KBM-7 (cell line): ENCODE measurements around the gene OR2A12.
"Not testable (repeated sequence)": the region's sequence is repeated elsewhere in the genome, so short reads cannot be mapped to it uniquely, and the experiment has no call there.

Source experiments
- DNase-seq: peaks from one replicate; pipeline ENCODE4 v3.0.0-alpha.2; 2015
- in situ Hi-C: fragments of 300-500 bp; cut with MboI; formaldehyde crosslinking; loops from 2 replicates; pipeline ENCODE4 v1.14.3; 2020; ENCODE audit warnings: low sequenced_read_pairs, low pct_unique_long_range_greater_than_20kb, mixed read lengths

The OR2A12 gene, protein sequence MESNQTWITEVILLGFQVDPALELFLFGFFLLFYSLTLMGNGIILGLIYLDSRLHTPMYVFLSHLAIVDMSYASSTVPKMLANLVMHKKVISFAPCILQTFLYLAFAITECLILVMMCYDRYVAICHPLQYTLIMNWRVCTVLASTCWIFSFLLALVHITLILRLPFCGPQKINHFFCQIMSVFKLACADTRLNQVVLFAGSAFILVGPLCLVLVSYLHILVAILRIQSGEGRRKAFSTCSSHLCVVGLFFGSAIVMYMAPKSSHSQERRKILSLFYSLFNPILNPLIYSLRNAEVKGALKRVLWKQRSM

DNA sequence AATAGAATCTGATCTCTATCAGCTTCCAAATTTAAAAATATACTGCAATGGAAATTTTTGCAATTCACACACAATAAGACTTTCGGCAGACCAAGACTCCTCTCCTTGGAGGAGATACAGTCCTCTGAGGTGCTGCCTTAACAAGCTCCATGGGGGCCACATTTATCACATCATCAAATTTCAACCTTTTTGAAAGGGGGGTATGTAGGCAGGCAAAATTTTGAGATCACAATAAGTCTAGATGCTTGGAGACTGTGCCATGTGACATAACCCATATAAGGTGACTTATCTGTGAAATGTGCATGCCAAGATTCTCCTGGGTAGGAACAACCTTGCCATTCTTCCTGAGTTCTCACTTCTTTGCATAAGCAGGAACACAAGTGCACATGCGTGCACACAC is at the start of gene OR2A12:
OR2A12 (plus strand) TSS at position 301 of the 400 bp plus-strand sequence. CDS start 8,830 bp downstream, outside the sequence.
- in situ Hi-C loops: no loop called here
- DNase-seq: no peak

DNA sequence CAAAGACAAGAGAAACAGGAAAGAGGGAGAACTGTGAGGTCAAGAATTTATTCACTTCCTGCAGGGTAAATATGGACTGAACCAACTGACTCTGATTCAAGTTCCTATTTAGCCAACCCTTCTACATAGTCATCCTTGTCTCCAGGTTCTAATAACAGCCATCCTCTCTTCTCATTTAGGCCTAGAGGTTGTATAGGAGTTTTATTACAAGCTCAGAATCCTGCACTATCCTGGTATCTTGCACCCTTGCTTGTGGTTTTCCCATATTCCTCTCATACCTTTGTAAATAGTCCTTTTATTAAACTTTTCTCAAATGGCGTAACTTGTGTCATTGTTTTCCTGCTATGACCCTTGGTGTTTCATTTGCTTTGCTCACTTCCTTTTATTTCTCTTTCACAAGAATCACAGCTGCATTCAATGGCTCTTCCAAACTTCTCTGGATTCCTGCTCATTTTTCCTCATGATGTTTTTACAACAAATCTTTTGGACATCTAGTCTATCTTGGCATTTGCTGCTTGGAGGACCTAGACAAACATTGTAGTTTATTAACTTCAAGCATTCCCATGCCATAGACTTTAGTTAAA is 49.7 kb upstream of the OR2A12 start:
- DNase-seq: no peak
- in situ Hi-C loops: no loop called here

DNA sequence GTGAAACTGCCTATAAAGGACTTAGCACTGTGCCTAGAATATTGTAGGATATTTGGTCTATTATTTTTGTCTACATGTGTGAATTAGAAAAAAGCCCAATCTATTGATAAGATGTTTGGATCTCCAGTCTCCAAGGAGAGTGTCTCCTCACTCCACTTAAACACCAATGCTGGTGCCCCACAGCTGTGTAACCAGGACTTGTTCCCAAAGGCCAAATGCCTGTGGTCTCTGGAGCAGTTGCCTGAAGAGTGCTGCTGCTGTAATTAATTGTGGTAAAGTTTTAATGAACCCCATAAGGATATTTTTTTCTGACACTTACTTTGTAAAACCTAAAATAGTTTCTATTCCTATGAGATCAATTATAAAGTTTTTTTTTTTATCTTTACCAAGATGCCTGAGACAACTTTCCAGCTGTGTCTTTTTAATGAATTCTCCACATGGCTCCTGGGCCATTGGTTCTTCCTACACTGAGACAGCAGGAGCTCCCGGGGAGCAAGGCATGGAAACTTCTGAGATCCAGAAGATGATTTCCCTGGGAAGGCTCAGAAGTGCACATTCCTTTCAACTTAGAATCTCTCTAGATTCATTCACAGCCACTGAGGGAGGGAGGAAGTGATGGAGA is 48.6 kb upstream of the OR2A12 start:
- in situ Hi-C loops: no loop called here
- no peak for DNase-seq

DNA sequence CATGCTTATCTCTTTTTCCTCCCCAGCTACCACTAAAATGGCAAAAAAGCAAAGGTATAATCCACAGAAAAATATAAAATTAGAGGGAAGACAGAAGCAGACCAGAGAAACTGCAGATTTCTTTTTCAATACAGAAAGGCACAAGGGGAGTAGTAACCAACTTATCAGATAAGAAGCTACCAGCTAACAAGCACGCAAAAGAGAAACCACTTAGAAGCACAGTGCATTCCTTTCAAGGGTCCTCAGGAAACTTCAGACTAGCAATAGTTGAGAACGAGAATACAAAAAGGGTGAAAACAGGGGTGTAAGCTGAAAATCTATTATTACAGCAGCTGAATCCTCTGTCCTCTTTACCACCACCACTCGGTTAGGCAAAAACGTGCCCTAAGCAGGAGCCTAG is 47.2 kb upstream of the OR2A12 start:
- no peak for DNase-seq
- in situ Hi-C loops: no loop called here

DNA sequence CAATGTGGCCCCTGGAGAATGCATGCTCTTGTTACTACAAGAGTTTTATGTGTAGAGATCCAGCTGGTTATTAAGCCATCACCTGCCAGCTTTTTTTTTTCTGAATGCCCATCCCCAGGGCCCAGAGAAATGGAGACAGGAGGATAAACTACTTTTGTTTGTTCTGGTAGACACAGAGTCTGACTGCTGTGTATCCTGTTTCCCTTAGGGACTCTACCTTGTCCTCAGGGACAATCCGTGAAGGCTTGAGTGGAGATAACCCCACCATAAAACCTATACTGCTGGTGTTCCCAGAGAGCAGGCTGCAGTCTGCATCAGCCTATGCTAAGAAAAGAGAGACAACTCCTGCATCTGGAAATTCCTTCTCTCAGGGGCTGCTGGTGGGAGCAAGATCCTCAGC is 37.4 kb upstream of the OR2A12 start, which contains the start of gene OR2A5:
OR2A5 (plus strand) TSS at position 301 of the 400 bp plus-strand sequence. CDS start 1,454 bp downstream, outside the sequence.
- in situ Hi-C loops: no loop called here
- no peak for DNase-seq

DNA sequence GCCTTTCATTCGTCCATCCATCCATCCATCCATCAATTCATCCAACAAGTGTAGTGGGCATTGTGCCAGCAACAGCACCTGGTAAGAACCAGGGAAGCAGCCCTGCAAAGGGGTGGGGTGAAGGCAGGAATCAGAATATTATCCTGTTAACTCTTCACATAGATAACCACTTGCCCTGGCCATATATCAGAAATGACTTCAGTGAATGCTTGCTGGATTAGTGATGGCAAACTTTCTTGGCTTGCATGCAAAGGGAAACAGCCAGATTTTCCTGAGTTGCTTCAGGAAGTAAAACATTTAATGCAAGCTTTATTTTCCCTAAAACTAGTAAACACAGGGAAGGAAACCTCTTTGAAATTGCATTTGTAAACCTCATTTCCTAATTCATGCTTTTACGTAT is 36.6 kb upstream of the OR2A12 start:
- in situ Hi-C loops: no loop called here
- no peak for DNase-seq

DNA sequence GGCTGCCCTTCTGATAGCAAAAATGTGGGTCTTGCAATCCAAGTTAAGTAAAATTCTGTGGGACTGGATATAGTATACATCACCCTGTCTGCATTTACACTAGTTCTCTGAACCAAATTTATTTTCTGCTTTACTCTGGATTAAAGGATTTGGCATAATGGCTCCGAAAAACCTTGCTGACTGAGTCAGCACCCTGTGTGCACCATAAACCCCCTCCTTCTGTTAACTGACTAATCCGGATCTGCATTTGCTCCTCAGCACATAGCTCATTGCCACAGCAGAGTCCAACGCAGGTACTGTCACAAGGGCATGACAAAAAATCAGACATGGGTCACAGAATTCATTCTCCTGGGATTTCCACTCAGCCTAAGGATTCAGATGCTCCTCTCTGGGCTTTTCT is 36.0 kb upstream of the OR2A12 start:
- no peak for DNase-seq
- in situ Hi-C loops: no loop called here

DNA sequence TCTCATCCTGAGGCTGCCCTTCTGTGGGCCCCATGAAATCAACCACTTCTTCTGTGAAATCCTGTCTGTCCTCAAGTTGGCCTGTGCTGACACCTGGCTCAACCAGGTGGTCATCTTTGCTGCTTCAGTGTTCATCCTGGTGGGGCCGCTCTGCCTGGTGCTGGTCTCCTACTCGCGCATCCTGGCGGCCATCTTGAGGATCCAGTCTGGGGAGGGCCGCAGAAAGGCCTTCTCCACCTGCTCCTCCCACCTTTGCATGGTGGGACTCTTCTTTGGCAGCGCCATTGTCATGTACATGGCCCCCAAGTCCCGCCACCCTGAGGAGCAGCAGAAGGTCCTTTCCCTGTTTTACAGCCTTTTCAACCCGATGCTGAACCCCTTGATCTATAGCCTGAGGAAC is 35.2 kb upstream of the OR2A12 start:
- DNase-seq, in situ Hi-C loops: not testable (repeated sequence)

DNA sequence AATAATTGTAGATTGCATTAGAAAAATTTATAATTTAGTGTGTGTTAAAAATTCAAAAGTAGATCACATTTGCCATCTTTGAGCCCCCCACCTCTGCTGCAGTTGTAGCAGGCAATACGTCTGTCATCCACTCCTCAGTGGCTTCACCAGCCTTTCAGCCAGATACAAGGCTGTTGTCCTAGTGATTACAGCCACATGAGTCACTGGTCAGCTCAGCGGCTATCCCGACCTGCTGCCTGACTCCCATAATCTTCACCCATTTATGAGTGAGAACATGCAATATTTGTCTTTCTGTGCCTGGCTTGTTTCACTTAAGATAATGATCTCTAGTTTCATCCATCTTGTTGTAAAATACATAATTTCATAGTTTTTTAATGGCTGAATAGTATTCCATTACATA is 28.1 kb upstream of the OR2A12 start:
- in situ Hi-C loops: no loop called here
- no peak for DNase-seq

DNA sequence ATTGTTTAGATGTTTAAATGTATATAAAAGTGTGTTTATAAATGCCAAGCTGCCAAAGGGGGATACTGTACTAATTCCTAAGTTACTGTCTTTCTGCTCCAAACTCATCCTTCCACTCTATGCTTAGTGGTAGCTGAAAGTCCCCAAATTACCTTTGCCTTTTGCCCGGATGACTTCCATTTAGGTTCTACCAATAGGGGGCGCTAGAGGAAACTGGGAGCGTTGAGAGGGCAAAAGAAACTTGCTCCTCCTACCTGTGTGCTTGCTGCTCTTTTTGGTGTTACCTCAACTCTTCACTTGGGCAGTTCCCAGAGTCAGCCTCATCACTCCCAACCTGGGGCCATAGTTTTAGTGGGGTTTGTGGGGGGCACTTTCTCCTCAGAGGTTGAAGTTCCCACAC is 22.4 kb upstream of the OR2A12 start:
- DNase-seq: no peak
- in situ Hi-C loops: no loop called here

DNA sequence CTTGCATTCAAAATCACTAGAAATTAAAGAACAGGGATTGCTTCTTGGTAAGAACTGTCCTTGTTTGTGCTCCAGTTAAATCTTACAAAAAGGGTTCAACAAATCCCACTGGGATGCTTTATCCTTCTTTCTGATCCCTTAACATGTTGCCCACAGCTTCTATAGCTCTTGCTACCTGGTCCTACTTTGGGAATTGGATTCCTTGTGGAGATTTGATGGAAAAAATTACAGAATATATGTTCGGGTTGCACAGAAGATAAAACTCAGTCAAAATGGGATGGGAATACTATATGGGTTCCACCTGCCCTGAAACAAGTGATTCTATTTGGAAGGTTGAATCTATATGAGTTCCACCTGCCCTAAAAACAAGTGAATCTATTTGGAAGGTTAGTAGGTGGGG is 16.6 kb upstream of the OR2A12 start, which contains the start of gene OR2A25:
OR2A25 (plus strand) TSS at position 301 of the 400 bp plus-strand sequence. CDS start 4,409 bp downstream, outside the sequence.
- DNase-seq: no peak
- in situ Hi-C loops: no loop called here

DNA sequence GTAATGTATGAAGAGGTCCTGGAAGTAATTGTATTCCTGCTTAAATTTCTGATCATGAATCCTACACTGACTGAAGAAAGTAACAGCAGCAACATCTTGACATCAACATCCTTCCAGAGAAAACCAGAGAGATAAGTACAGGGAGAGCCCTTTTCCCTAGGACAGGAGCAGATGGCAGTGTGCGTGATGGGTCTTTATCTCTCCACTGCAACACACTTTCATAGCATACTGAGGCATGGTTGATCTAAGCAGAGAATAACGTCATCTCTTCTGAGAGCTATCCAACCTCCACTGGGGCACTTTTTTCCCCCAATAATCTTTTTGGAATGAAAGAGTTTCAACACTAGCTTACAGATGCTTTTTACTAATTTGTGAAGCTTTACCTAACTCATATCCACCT is 16.1 kb upstream of the OR2A12 start:
- in situ Hi-C loops: no loop called here
- DNase-seq: no peak

DNA sequence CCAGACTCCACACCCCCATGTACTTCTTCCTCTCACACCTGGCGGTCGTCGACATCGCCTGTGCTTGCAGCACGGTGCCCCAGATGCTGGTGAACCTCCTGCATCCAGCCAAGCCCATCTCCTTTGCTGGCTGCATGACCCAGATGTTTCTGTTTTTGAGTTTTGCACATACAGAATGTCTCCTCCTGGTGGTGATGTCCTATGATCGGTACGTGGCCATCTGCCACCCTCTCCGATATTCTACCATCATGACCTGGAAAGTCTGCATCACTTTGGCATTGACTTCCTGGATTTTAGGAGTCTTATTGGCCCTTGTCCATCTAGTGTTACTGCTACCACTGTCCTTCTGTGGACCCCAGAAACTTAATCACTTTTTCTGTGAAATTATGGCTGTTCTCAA is 11.7 kb upstream of the OR2A12 start:
- no peak for DNase-seq
- in situ Hi-C loops: no loop called here

DNA sequence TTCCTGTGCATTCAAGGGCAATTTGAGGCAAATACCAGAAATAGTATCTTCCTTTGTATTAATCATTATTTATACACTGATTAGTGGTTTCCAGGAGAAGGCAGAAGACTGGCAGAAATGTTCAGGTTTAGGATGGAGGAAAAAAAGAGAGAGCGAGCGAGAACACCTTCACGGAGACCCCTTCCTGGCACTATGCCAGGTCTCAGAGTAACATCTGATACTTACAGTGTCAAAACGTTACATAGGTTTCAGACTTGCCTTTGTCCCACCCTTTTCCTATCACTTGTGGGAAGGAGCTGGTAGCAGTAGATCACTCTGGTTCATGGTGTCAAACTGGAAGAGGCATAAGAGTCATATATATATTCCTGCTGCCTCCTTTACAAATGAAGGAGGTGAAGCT is 652 bp downstream of the OR2A12 start:
- in situ Hi-C loops: no loop called here
- no peak for DNase-seq

DNA sequence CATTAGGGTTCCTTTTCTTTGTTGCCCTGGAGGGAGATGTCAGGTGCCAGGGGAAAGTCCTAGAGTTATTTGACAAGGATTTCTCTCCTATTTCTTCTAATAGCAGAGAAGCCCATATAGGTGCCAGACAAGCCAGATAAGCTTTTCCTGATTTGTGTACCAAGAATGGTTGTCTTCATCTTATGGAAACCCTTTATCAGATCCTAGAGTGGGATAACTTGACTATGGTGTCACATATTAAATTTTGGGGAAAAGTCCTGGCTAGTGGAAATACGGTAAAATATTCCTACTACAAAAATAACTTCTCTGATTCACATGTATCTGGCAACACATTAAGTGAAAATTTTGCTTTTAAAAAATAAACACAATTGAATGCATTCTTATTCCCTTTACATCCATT is 1.2 kb downstream of the OR2A12 start:
- in situ Hi-C loops: no loop called here
- no peak for DNase-seq

DNA sequence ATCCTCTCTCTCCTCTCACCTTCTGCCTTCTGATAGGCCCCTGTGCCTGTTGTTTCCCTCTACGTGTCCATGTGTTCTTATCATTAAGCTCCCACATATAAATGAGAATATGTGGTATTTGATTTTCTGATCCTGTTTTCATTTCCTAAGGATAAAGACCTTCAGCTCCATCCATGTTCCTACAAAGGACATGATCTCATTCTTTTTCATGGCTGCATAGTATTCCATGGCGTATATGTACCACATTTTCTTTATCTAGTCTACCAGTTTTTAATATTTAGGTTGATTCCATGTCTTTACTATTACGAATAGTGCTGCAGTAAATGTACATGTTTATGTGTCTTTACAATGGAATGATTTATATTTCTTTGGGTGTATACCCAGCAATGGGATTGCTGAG is 4.6 kb downstream of the OR2A12 start:
- in situ Hi-C loops: no loop called here
- no peak for DNase-seq

DNA sequence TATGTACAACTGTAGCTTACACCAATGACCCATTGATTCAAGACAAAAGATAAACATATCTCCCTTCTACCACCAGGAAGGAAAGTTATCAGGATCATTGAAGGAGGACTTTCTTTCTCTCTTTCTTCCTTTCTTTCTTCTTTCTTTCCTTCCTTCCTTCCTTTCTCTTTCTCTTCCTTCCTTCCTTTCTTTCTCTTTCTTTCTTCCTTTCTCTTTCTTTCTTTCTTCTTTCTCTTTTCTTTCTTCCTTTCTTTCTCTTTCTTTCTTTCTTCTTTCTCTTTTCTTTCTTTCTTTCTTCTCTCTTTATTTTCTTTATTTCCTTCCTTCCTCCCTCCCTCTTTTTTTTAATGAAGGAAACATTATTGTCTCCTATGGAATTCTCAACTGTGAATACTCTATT is 12.7 kb downstream of the OR2A12 start:
- in situ Hi-C loops: no loop called here
- no peak for DNase-seq

DNA sequence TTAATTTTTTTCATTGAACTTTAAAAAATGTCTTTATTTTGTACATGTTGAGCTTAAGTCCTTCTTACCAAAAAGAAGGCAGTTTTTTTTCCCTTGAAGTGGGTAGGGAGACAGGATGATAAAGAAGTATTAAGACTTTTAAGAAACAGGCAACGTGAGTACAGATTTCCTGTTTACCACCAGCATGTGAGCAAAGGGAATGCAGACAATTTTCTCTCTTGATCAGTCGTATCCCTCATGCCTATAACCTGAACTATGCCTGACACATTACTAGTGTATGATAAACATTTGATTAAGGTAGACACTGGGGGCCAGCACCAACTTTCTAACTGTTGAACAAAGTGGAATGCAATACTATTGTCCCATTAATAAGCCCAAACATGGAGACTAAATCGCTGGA is 14.5 kb downstream of the OR2A12 start:
- no peak for DNase-seq
- in situ Hi-C loops: no loop called here

DNA sequence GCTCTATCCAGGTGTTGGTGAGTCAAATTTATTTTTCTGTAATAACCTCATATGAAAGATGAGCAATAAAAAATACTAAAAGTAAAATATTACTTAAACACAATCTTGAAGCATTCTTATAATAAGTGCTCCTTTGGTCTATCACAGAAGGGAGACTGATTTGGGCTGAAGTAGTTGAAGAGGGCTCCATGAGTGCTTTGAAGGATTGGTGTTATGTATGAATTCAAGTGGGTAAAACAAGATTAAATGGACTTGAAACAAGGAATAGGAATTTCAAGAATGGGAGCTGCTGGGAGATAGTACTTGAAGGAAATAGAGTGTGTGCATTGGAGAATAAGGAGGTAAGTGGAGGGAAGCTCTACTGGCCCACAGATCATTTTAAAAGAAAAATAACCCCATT is 16.0 kb downstream of the OR2A12 start:
- no peak for DNase-seq
- in situ Hi-C loops: no loop called here

DNA sequence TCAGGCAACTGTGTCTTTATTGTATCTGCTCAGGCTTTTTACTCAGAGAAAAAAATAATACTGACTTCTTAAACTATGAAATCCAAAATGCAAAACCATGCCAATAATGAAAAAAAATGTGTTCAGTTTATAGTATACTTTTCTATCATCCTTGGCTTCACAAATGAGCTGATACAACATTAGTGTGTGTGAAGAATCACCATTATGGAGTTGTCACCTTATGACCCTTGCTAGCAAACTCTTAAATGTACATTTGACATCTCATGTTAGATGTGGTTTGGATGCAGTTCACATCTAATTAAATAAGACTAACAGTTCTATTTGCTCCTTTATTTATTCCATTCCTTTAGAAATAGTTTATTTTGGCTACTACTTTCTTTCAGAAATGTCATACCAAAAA is 19.1 kb downstream of the OR2A12 start:
- in situ Hi-C loops: no loop called here

More for the DNA sequence above, 19.1 kb downstream of the OR2A12 start:
- DNase-seq: no peak
